Mesenchymal stem cell (in vitro differentiated cells and primary cell): Measurements from ENCODE around the gene EDC4.
"Not testable (repeated sequence)": the region's sequence is repeated elsewhere in the genome, so short reads cannot be mapped to it uniquely, and the experiment has no call there.

Experiments used
- DNase-seq: peaks from one replicate; pipeline ENCODE4 v3.0.0-alpha.2; 2013
- H2AFZ ChIP-seq: one replicate; pipeline ENCODE4 v1.6.1; 2013; ENCODE audit warnings: low read depth, mild to moderate bottlenecking, control low read depth, inconsistent platforms, low read length, moderate library complexity
- H2AK5ac ChIP-seq: 2 replicates; pipeline ENCODE4 v1.6.1; 2013; ENCODE audit warnings: low read length, moderate library complexity, mild to moderate bottlenecking, inconsistent platforms; ENCODE audit not compliant: severe bottlenecking
- H2BK120ac ChIP-seq: one replicate; pipeline ENCODE4 v1.6.1; 2013; ENCODE audit warnings: low read depth, mild to moderate bottlenecking, inconsistent platforms, low read length, moderate library complexity
- H2BK12ac ChIP-seq, 2 experiments: one replicate each; pipeline ENCODE4 v1.6.1; 2013; ENCODE audit warnings: inconsistent platforms in 2 of 2, low read length in 2 of 2, mild to moderate bottlenecking in 2 of 2, moderate library complexity in 2 of 2, control low read depth in 1 of 2
- H2BK15ac ChIP-seq: one replicate; pipeline ENCODE4 v1.6.1; 2013; ENCODE audit warnings: mild to moderate bottlenecking, low read depth, inconsistent platforms; ENCODE audit not compliant: poor library complexity, severe bottlenecking
- H2BK5ac ChIP-seq: 2 replicates; pipeline ENCODE4 v1.6.1; 2013; ENCODE audit warnings: low read depth, mild to moderate bottlenecking, low read length, control low read depth, inconsistent platforms; ENCODE audit not compliant: poor library complexity, severe bottlenecking
- H3K14ac ChIP-seq, 2 experiments: one replicate each; pipeline ENCODE4 v1.6.1; 2013; ENCODE audit warnings: inconsistent platforms in 2 of 2, low read length in 2 of 2, control low read depth in 1 of 2, mild to moderate bottlenecking in 1 of 2, moderate library complexity in 1 of 2
- H3K18ac ChIP-seq, 2 experiments: one replicate each; pipeline ENCODE4 v1.6.1; 2013; ENCODE audit warnings: inconsistent platforms in 2 of 2, low read length in 2 of 2, control low read depth in 1 of 2, low read depth in 1 of 2, mild to moderate bottlenecking in 1 of 2
- H3K23ac ChIP-seq, 2 experiments: one replicate each; pipeline ENCODE4 v1.6.1; 2013; ENCODE audit warnings: inconsistent platforms in 2 of 2, low read length in 2 of 2, mild to moderate bottlenecking in 2 of 2, moderate library complexity in 2 of 2, control low read depth in 1 of 2
- H3K27ac ChIP-seq: 2 replicates; pipeline ENCODE4 v1.5.1; 2013; ENCODE audit warnings: mild to moderate bottlenecking, moderate library complexity, low read length, control low read depth, inconsistent platforms; ENCODE audit not compliant: poor library complexity, severe bottlenecking
- H3K27me3 ChIP-seq, 2 experiments: 2 replicates each; pipeline versions ENCODE4 v1.6.1 to v1.7.0; 2013; ENCODE audit warnings: low read length in 2 of 2, mild to moderate bottlenecking in 2 of 2, moderate library complexity in 2 of 2, control low read depth in 1 of 2, inconsistent platforms in 1 of 2; ENCODE audit not compliant: control insufficient read depth in 1 of 2, insufficient read depth in 1 of 2
- H3K36me3 ChIP-seq, 2 experiments: 2 replicates each; pipeline versions ENCODE4 v1.6.1 to v1.7.0; 2013; ENCODE audit warnings: low read length in 2 of 2, control low read depth in 1 of 2, inconsistent platforms in 1 of 2, low read depth in 1 of 2, mild to moderate bottlenecking in 1 of 2; ENCODE audit not compliant: insufficient read depth in 2 of 2, control insufficient read depth in 1 of 2
- H3K4ac ChIP-seq, 2 experiments: one replicate each; pipeline ENCODE4 v1.6.1; 2013; ENCODE audit warnings: inconsistent platforms in 2 of 2, low read length in 2 of 2, mild to moderate bottlenecking in 2 of 2, moderate library complexity in 2 of 2, control low read depth in 1 of 2, low read depth in 1 of 2
- H3K4me1 ChIP-seq: 2 replicates; pipeline ENCODE4 v1.6.1; 2013; ENCODE audit warnings: low read depth, low read length, control low read depth; ENCODE audit not compliant: control insufficient read depth, insufficient read depth
- H3K4me2 ChIP-seq: 2 replicates; pipeline ENCODE4 v1.6.1; 2013; ENCODE audit warnings: low read length, mild to moderate bottlenecking, inconsistent platforms; ENCODE audit not compliant: poor library complexity, severe bottlenecking
- H3K4me3 ChIP-seq, 2 experiments: 2 replicates each; pipeline versions ENCODE4 v1.5.1 to v1.7.0; 2013; ENCODE audit warnings: low read length in 2 of 2, mild to moderate bottlenecking in 2 of 2, control low read depth in 1 of 2, low read depth in 1 of 2; ENCODE audit not compliant: insufficient read depth in 1 of 2
- H3K79me1 ChIP-seq: replicated peaks from 2 replicates; pipeline ENCODE4 v1.6.1; 2013; ENCODE audit warnings: mild to moderate bottlenecking, control low read depth, low read length, inconsistent platforms; ENCODE audit not compliant: poor library complexity, severe bottlenecking
- H3K9ac ChIP-seq: 2 replicates; pipeline ENCODE4 v1.7.0; 2013; ENCODE audit warnings: mild to moderate bottlenecking, low read length, moderate library complexity
- H3K9me3 ChIP-seq: 2 replicates; pipeline ENCODE4 v1.7.0; 2013; ENCODE audit warnings: mild to moderate bottlenecking, low read length; ENCODE audit not compliant: control insufficient read depth
- H4K8ac ChIP-seq: one replicate; pipeline ENCODE4 v1.6.1; 2013; ENCODE audit warnings: inconsistent platforms, mild to moderate bottlenecking, low read length, moderate library complexity
- H4K91ac ChIP-seq: one replicate; pipeline ENCODE4 v1.6.1; 2013; ENCODE audit warnings: mild to moderate bottlenecking, low read length, inconsistent platforms
- WGBS: methylation state at CpG from one replicate; pipeline ENCODE4 v1.1.7; 2013; ENCODE audit warnings: mixed read lengths; 5-methylcytosine and 5-hydroxymethylcytosine counted together

The EDC4 gene

GRCh38 chr16:67861877-67862276 lies 11.0 kb upstream of the EDC4 start:
- no peak overlapping the region for H2BK12ac ChIP-seq
- no peak overlapping the region for H3K4me2 ChIP-seq
- no peak overlapping the region for H2BK5ac ChIP-seq
- no peak overlapping the region for H2BK120ac ChIP-seq
- DNase-seq: no peak
- no peak overlapping the region for H3K14ac ChIP-seq
- no peaks in the 10 kb centered on the region for H3K27me3 ChIP-seq
- H4K8ac ChIP-seq: no peak overlapping the region
- no peak overlapping the region for H2BK15ac ChIP-seq
- no peak overlapping the region for H3K4me3 ChIP-seq
- peaks cover 16 to 62% of the 10 kb centered on the region in 2 experiments for H3K36me3 ChIP-seq
- peaks cover 40% of the 10 kb centered on the region for H3K4me1 ChIP-seq
- H3K18ac ChIP-seq: no peak overlapping the region
- H3K79me1 ChIP-seq: peaks cover 1% of the 10 kb centered on the region
- no peak overlapping the region for H3K27ac ChIP-seq
- no peak overlapping the region for H3K23ac ChIP-seq
- no peak overlapping the region for H3K4ac ChIP-seq
- H3K9ac ChIP-seq: peak overlapping the region; percentile 85
- no peak overlapping the region for H4K91ac ChIP-seq
- 96% methylated on average over 6 of the region's 6 CpGs for WGBS
- H2AK5ac ChIP-seq: no peak overlapping the region
- H3K9me3 ChIP-seq: no peaks in the 10 kb centered on the region
- no peak overlapping the region for H2AFZ ChIP-seq

GRCh38 chr16:67862623-67863583 lies 9.9 kb upstream of the EDC4 start:
- Histone ChIP-seq H2AK5ac (no peak overlapping the region), H2BK5ac (no peak overlapping the region), H3K27me3 (no peaks in the 10 kb centered on the region), H3K4ac (peak overlapping the region in 1 of 2 experiments; percentile 26), H3K27ac (no peak overlapping the region), H3K4me2 (no peak overlapping the region), H3K4me3 (peak overlapping the region in 1 of 2 experiments; percentile 65), H2AFZ (no peak overlapping the region), H3K14ac (no peak overlapping the region), H4K8ac (no peak overlapping the region), H3K79me1 (peaks cover 6% of the 10 kb centered on the region), H2BK120ac (no peak overlapping the region), H2BK12ac (peak overlapping the region in 1 of 2 experiments; percentile 34), H3K4me1 (peaks cover 31% of the 10 kb centered on the region), H3K9ac (peak overlapping the region; percentile 85), H3K18ac (peak overlapping the region in 1 of 2 experiments; percentile 71), H3K9me3 (no peaks in the 10 kb centered on the region), H3K23ac (no peak overlapping the region), H3K36me3 (peaks cover 24 to 70% of the 10 kb centered on the region in 2 experiments), H4K91ac (no peak overlapping the region), H2BK15ac (no peak overlapping the region)
- DNase-seq: peak; percentile 73
- WGBS: 87% methylated on average over 11 of the region's 11 CpGs

- H3K27me3 ChIP-seq, H4K91ac ChIP-seq, H3K9me3 ChIP-seq, H2BK15ac ChIP-seq, H4K8ac ChIP-seq, H2AFZ ChIP-seq, H3K23ac ChIP-seq, H3K18ac ChIP-seq, H2BK12ac ChIP-seq, H2BK5ac ChIP-seq, H3K27ac ChIP-seq, H2BK120ac ChIP-seq, H3K14ac ChIP-seq, H3K4ac ChIP-seq, H3K4me3 ChIP-seq, H2AK5ac ChIP-seq, DNase-seq, H3K4me2 ChIP-seq: not testable (repeated sequence)
- peaks cover 14% of the 10 kb centered on the region for H3K79me1 ChIP-seq
- 98% methylated on average over 5 of the region's 6 CpGs for WGBS
- H3K9ac ChIP-seq: peak overlapping the region; percentile 85
- H3K4me1 ChIP-seq: peaks cover 28% of the 10 kb centered on the region
- H3K36me3 ChIP-seq: peaks cover 34 to 74% of the 10 kb centered on the region in 2 experiments
Measured at GRCh38 chr16:67864044-67864443, 8.8 kb upstream of the EDC4 start.

- Histone ChIP-seq H4K8ac (no peak overlapping the region), H2AK5ac (no peak overlapping the region), H2BK5ac (no peak overlapping the region), H3K9ac (peak overlapping the region; percentile 28), H2AFZ (no peak overlapping the region), H2BK120ac (no peak overlapping the region), H3K36me3 (peaks cover 35 to 78% of the 10 kb centered on the region in 2 experiments), H3K4me1 (peaks cover 28% of the 10 kb centered on the region), H2BK12ac (no peak overlapping the region), H3K4me3 (no peak overlapping the region), H3K79me1 (peaks cover 14% of the 10 kb centered on the region), H3K27me3 (no peaks in the 10 kb centered on the region), H2BK15ac (no peak overlapping the region), H3K23ac (peak overlapping the region in 1 of 2 experiments; percentile 28), H3K18ac (no peak overlapping the region), H3K14ac (no peak overlapping the region), H3K9me3 (no peaks in the 10 kb centered on the region), H3K4me2 (no peak overlapping the region), H3K4ac (no peak overlapping the region), H3K27ac (no peak overlapping the region), H4K91ac (no peak overlapping the region)
- no peak for DNase-seq
- 90% methylated on average over 2 of the region's 2 CpGs for WGBS
Measured at GRCh38 chr16:67864594-67864993, 8.3 kb upstream of the EDC4 start.
